Caco-2 (cell line): Measurements from ENCODE around the gene IL17RB. TPM values are rescaled to one million over a fixed set of nuclear protein-coding genes. Genes with fewer than 3 reads are reported as not detected.

Source experiments
- BruUV-seq: library from RNA; stranded (reverse); fragments of 400-500 nt; replicated peaks from 2 replicates; lab custom pipeline; 2021; lab: Mats Ljungman, UMichigan
- CTCF ChIA-PET: fragments of 300-600 bp; sonication (Branson Sonifier 250); formaldehyde crosslinking; loops from one replicate; lab custom pipeline; 2022; ENCODE audit warnings: antibody characterized with exemption; lab: Charles Lee
- POLR2A ChIA-PET: fragments of 300-600 bp; sonication (Branson Sonifier 250); formaldehyde crosslinking; loops from one replicate; lab custom pipeline; 2022; ENCODE audit warnings: antibody characterized with exemption; lab: Charles Lee
- DNase-seq, 2 experiments: peaks; one replicate each; pipeline versions ENCODE4 v3.0.0 to v3.0.0-alpha.2; 2020 to 2022
- H3K27me3 ChIP-seq: replicated peaks from 2 replicates; pipeline ENCODE4 v1.6.0; 2011; ENCODE audit warnings: low read length; ENCODE audit not compliant: control insufficient read depth, insufficient read depth
- H3K36me3 ChIP-seq: 2 replicates; pipeline ENCODE4 v1.5.1; 2011; ENCODE audit warnings: low read length; ENCODE audit not compliant: control insufficient read depth, insufficient read depth
- H3K4me1 ChIP-seq: fragments of 250-450 bp; sonication (Bioruptor Pico); 2 replicates; pipeline ENCODE4 v1.5.1; 2020; ENCODE audit warnings: mild to moderate bottlenecking
- H3K4me3 ChIP-seq: 2 replicates; pipeline ENCODE4 v1.5.1; 2011; ENCODE audit warnings: low read depth, mild to moderate bottlenecking, control low read depth, low read length
- H3K9me3 ChIP-seq: fragments of 250-450 bp; sonication (Bioruptor Pico); 2 replicates; pipeline ENCODE4 v1.5.1; 2020; ENCODE audit warnings: mild to moderate bottlenecking, moderate library complexity
- H3K27ac Mint-ChIP-seq: one replicate; pipeline ENCODE4 v1.8.0; 2022; ENCODE audit warnings: mixed read lengths; ENCODE audit not compliant: unreplicated experiment
- H3K27me3 Mint-ChIP-seq: one replicate; pipeline ENCODE4 v1.8.0; 2022; ENCODE audit warnings: mixed read lengths; ENCODE audit not compliant: insufficient read depth, unreplicated experiment
- H3K36me3 Mint-ChIP-seq: one replicate; pipeline ENCODE4 v1.8.0; 2022; ENCODE audit warnings: mild to moderate bottlenecking, mixed read lengths; ENCODE audit not compliant: insufficient read depth, unreplicated experiment
- H3K4me1 Mint-ChIP-seq: one replicate; pipeline ENCODE4 v1.8.0; 2022; ENCODE audit warnings: low read depth, mixed read lengths; ENCODE audit not compliant: unreplicated experiment
- H3K4me3 Mint-ChIP-seq: one replicate; pipeline ENCODE4 v1.8.0; 2022; ENCODE audit warnings: mild to moderate bottlenecking, moderate library complexity, mixed read lengths; ENCODE audit not compliant: unreplicated experiment
- H3K9me3 Mint-ChIP-seq: one replicate; pipeline ENCODE4 v1.8.0; 2022; ENCODE audit warnings: mixed read lengths; ENCODE audit not compliant: unreplicated experiment
- CTCF ChIP-seq, 2 experiments: fragments of 200-600 bp in 1 of 2; IDR thresholded peaks; 1 replicate in 1 of 2; 2 replicates in 1 of 2; pipeline versions ENCODE4 v1.5.1 to v1.8.0; 2011 to 2022; ENCODE audit warnings: antibody characterized with exemption in 1 of 2, control low read depth in 1 of 2, inconsistent platforms in 1 of 2, low read depth in 1 of 2, low read length in 1 of 2, mild to moderate bottlenecking in 1 of 2, moderate library complexity in 1 of 2; ENCODE audit not compliant: insufficient read depth in 1 of 2, severe bottlenecking in 1 of 2, unreplicated experiment in 1 of 2
- intact Hi-C: fragments of 100-400 bp; cut with micrococcal nuclease; formaldehyde crosslinking; loops from one replicate; pipeline ENCODE4 v1.10.0; 2022; ENCODE audit not compliant: unreplicated experiment
- total RNA-seq: library from RNA; stranded (reverse); gene quantifications from 2 replicates; pipeline ENCODE4 v1.2.3, GENCODE V29; 2022

IL17RB gene
- total RNA-seq, 1 experiment from 2014 or later: 27.5 TPM

DNA sequence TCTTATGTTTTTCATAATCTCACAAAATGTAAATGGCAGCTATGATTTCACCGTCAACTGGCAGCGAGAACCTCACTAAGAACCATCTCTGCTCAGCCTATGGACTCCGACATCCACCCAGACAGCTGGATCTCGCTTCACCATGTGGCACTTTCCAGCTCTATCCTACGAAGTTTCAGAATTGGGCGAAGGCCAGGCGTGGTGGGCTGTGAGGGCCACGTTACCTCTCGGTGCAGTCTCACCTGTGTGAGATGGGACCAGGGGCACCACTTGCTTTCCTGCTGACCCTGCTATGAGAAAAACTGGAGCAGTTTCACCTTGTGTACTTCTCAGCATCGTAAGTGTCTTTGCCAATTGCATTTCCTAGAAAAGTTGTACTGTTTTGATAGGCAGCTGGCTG is 32.5 kb upstream of the IL17RB start:
- no peak overlapping the region for H3K4me3 ChIP-seq
- H3K27ac Mint-ChIP-seq: no peak overlapping the region
- H3K4me1 ChIP-seq: no peaks in the 10 kb centered on the region
- ChIA-PET POLR2A (no interaction called here), CTCF (no interaction called here)
- no peaks in the 10 kb centered on the region for H3K27me3 ChIP-seq
- peaks cover 23% of the 10 kb centered on the region for H3K36me3 Mint-ChIP-seq
- peaks cover 7% of the 10 kb centered on the region for H3K36me3 ChIP-seq
- intact Hi-C loops: no loop called here
- no peaks in the 10 kb centered on the region for H3K4me1 Mint-ChIP-seq
- no peak overlapping the region for H3K4me3 Mint-ChIP-seq
- DNase-seq: no peak
- H3K9me3 Mint-ChIP-seq: no peaks in the 10 kb centered on the region
- H3K9me3 ChIP-seq: no peaks in the 10 kb centered on the region
- TF ChIP-seq CTCF (IDR thresholded peaks at IDR 0.05; ENCODE audit: insufficient read depth in 1 of 2, low read depth in 1 of 2, low read length in 1 of 2, severe bottlenecking in 1 of 2, unreplicated experiment in 1 of 2): no peak
- BruUV-seq: no TSS peak
- H3K27me3 Mint-ChIP-seq: no peaks in the 10 kb centered on the region

DNA sequence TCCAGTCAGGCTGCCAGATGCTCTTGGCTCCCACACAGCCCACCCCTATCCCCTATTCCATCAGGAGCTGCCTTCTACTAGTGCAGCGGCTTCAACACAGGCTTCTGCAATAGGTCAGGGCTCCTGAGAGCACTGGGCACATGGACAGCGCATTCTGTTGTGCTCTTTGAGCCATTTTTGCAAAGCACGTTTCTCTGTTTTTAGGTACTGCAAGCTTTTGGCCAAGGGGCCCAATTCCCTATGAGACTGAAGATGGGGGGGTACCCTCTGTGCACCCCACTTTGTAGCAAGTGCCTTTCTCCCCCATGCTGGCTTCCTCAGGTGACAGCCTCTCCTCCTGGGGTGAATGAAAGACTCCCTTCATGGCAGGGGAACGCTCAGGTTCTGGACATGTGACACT is 31.3 kb upstream of the IL17RB start:
- no peaks in the 10 kb centered on the region for H3K27me3 Mint-ChIP-seq
- no peaks in the 10 kb centered on the region for H3K4me1 Mint-ChIP-seq
- H3K36me3 Mint-ChIP-seq: peaks cover 23% of the 10 kb centered on the region
- Histone ChIP-seq H3K4me3 (no peak overlapping the region), H3K4me1 (no peaks in the 10 kb centered on the region), H3K9me3 (no peaks in the 10 kb centered on the region), H3K36me3 (peaks cover 7% of the 10 kb centered on the region), H3K27me3 (no peaks in the 10 kb centered on the region)
- POLR2A ChIA-PET: no interaction called here
- intact Hi-C loops: no loop called here
- no peaks in the 10 kb centered on the region for H3K9me3 Mint-ChIP-seq
- H3K27ac Mint-ChIP-seq: no peak overlapping the region
- no peak for DNase-seq
- TF ChIP-seq CTCF (IDR thresholded peaks at IDR 0.05; ENCODE audit: insufficient read depth in 1 of 2, low read depth in 1 of 2, low read length in 1 of 2, severe bottlenecking in 1 of 2, unreplicated experiment in 1 of 2): no peak
- no TSS peak for BruUV-seq
- no peak overlapping the region for H3K4me3 Mint-ChIP-seq
- CTCF ChIA-PET: no interaction called here

DNA sequence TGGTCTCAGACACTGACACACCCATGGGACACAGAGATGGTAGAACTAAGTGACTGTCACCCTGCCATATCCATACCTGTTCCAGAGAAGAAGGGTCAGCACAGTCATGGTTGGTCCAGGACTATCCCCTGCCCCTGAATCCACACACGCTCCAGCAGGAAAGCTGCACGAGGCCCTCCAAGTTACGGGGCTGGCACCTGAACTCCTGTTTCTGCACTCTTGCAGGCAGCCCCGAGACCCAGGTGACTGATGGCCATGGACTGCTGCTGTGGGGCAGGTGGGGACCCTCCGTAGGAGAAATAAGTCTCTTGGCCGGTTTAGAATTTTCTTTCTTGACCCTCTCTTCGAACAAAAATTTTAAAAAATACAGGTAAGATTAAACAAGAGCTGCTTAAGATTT is 30.7 kb upstream of the IL17RB start:
- Histone ChIP-seq H3K4me3 (no peak overlapping the region), H3K27me3 (no peaks in the 10 kb centered on the region), H3K36me3 (peaks cover 7% of the 10 kb centered on the region), H3K4me1 (no peaks in the 10 kb centered on the region), H3K9me3 (no peaks in the 10 kb centered on the region)
- CTCF ChIA-PET: no interaction called here
- POLR2A ChIA-PET: no interaction called here
- H3K27me3 Mint-ChIP-seq: no peaks in the 10 kb centered on the region
- no peaks in the 10 kb centered on the region for H3K4me1 Mint-ChIP-seq
- no peak for DNase-seq
- intact Hi-C loops: no loop called here
- no peak overlapping the region for H3K4me3 Mint-ChIP-seq
- H3K27ac Mint-ChIP-seq: no peak overlapping the region
- H3K36me3 Mint-ChIP-seq: peaks cover 23% of the 10 kb centered on the region
- no peaks in the 10 kb centered on the region for H3K9me3 Mint-ChIP-seq
- no TSS peak for BruUV-seq
- TF ChIP-seq CTCF (IDR thresholded peaks at IDR 0.05; ENCODE audit: insufficient read depth in 1 of 2, low read depth in 1 of 2, low read length in 1 of 2, severe bottlenecking in 1 of 2, unreplicated experiment in 1 of 2): no peak
